Esophagus (tissue), 2 donors: ENCODE measurements around the gene UBAP1L. TPM values are rescaled to one million over a fixed set of nuclear protein-coding genes. Genes with fewer than 3 reads are reported as not detected.

ENCODE experiments used
- H3K27ac ChIP-seq, 2 donors: one replicate each; pipeline ENCODE4 v1.5.1; 2013; ENCODE audit warnings: low read depth in 2 of 2, mild to moderate bottlenecking in 2 of 2, inconsistent platforms in 1 of 2, low read length in 1 of 2, moderate library complexity in 1 of 2
- H3K27me3 ChIP-seq, 2 donors: one replicate each; pipeline ENCODE4 v1.6.1; 2013; ENCODE audit warnings: low read length in 2 of 2, control low read depth in 1 of 2, mild to moderate bottlenecking in 1 of 2; ENCODE audit not compliant: insufficient read depth in 2 of 2, control insufficient read depth in 1 of 2
- H3K36me3 ChIP-seq, 2 donors: one replicate each; pipeline ENCODE4 v1.6.1; 2013; ENCODE audit warnings: low read length in 1 of 2; ENCODE audit not compliant: control insufficient read depth in 2 of 2, insufficient read depth in 2 of 2
- H3K4me1 ChIP-seq, 2 donors: one replicate each; pipeline ENCODE4 v1.6.1; 2013; ENCODE audit warnings: low read length in 1 of 2; ENCODE audit not compliant: control insufficient read depth in 2 of 2, insufficient read depth in 2 of 2
- H3K4me3 ChIP-seq, 2 donors: one replicate each; pipeline ENCODE4 v1.5.1; 2013; ENCODE audit warnings: low read length in 2 of 2, mild to moderate bottlenecking in 2 of 2, low read depth in 1 of 2, moderate library complexity in 1 of 2
- H3K9me3 ChIP-seq, 2 donors: one replicate each; pipeline ENCODE4 v1.6.1; 2013; ENCODE audit warnings: mild to moderate bottlenecking in 2 of 2, low read depth in 1 of 2, low read length in 1 of 2, moderate library complexity in 1 of 2; ENCODE audit not compliant: control insufficient read depth in 2 of 2, insufficient read depth in 1 of 2
- WGBS, 2 donors: extraction: QIAGEN DNeasy Blood & Tissue Kit; methylation state at CpG; one replicate each; pipeline ENCODE4 v1.1.7; 2013; 5-methylcytosine and 5-hydroxymethylcytosine counted together
- polyA plus RNA-seq, 2 donors: library from polyadenylated mRNA; stranded (reverse); fragments of 200-250 nt; gene quantifications; one replicate each; pipeline ENCODE4 v1.2.3, GENCODE V29; 2013
- donor health status: healthy with polysubstance abuse.
- donor health status: Bipolar disorder and iron deficiency.

The UBAP1L gene
- polyA plus RNA-seq, 2 donors: 0.89 to 5.7 TPM

GRCh38 chr15:65087411-65087810, 27.6 kb downstream of the UBAP1L start:
- no peaks in the 10 kb centered on the region for H3K27me3 ChIP-seq
- H3K27ac ChIP-seq: peak overlapping the region; percentile 76 to 93
- no peak overlapping the region for H3K4me3 ChIP-seq
- peaks cover 9 to 29% of the 10 kb centered on the region in 2 donors for H3K4me1 ChIP-seq
- WGBS, 2 donors: 44 to 70% methylated on average over 3 of the region's 3 CpGs
- no peaks in the 10 kb centered on the region for H3K9me3 ChIP-seq
- H3K36me3 ChIP-seq: no peaks in the 10 kb centered on the region

GRCh38 chr15:65086680-65087111, 28.3 kb downstream of the UBAP1L start:
- H3K4me1 ChIP-seq: peaks cover 9 to 32% of the 10 kb centered on the region in 2 donors
- WGBS, 2 donors: 51 to 59% methylated on average over 6 of the region's 6 CpGs
- H3K4me3 ChIP-seq: no peak overlapping the region
- no peaks in the 10 kb centered on the region for H3K9me3 ChIP-seq
- H3K36me3 ChIP-seq: no peaks in the 10 kb centered on the region
- peak overlapping the region; percentile 76 to 93 for H3K27ac ChIP-seq
- H3K27me3 ChIP-seq: no peaks in the 10 kb centered on the region

- Histone ChIP-seq H3K27me3 (no peaks in the 10 kb centered on the region), H3K4me1 (peaks cover 9 to 32% of the 10 kb centered on the region in 2 donors), H3K4me3 (no peak overlapping the region), H3K9me3 (no peaks in the 10 kb centered on the region), H3K36me3 (no peaks in the 10 kb centered on the region), H3K27ac (peak overlapping the region in 1 of 2 donors; percentile 93)
- WGBS, 2 donors: 66 to 79% methylated on average over 6 of the region's 6 CpGs
These were observed 28.9 kb downstream of the UBAP1L start for GRCh38 chr15:65085990-65086679.

GRCh38 chr15:65085207-65085753, 29.7 kb downstream of the UBAP1L start:
- no peaks in the 10 kb centered on the region for H3K9me3 ChIP-seq
- 76 to 83% methylated on average over 8 of the region's 8 CpGs for WGBS, 2 donors
- H3K36me3 ChIP-seq: no peaks in the 10 kb centered on the region
- H3K4me3 ChIP-seq: no peak overlapping the region
- H3K27me3 ChIP-seq: no peaks in the 10 kb centered on the region
- peaks cover 9 to 32% of the 10 kb centered on the region in 2 donors for H3K4me1 ChIP-seq
- H3K27ac ChIP-seq: peak overlapping the region; percentile 6 to 93

GRCh38 chr15:65084500-65085206, 30.3 kb downstream of the UBAP1L start:
- H3K27ac ChIP-seq: peak overlapping the region in 1 of 2 donors; percentile 93
- H3K9me3 ChIP-seq: no peaks in the 10 kb centered on the region
- H3K36me3 ChIP-seq: no peaks in the 10 kb centered on the region
- H3K4me1 ChIP-seq: peaks cover 9 to 32% of the 10 kb centered on the region in 2 donors
- no peak overlapping the region for H3K4me3 ChIP-seq
- no peaks in the 10 kb centered on the region for H3K27me3 ChIP-seq
- WGBS, 2 donors: 80 to 88% methylated on average over 7 of the region's 7 CpGs

- Histone ChIP-seq H3K9me3 (no peaks in the 10 kb centered on the region), H3K27me3 (no peaks in the 10 kb centered on the region), H3K4me3 (no peak overlapping the region), H3K27ac (peak overlapping the region in 1 of 2 donors; percentile 66), H3K4me1 (peaks cover 9 to 24% of the 10 kb centered on the region in 2 donors), H3K36me3 (no peaks in the 10 kb centered on the region)
- 49 to 53% methylated on average over 7 of the region's 7 CpGs for WGBS, 2 donors
These were observed 31.7 kb downstream of the UBAP1L start for GRCh38 chr15:65083262-65083701.

GRCh38 chr15:65082303-65082953, 32.6 kb downstream of the UBAP1L start:
- Histone ChIP-seq H3K4me3 (no peak overlapping the region), H3K27ac (peak overlapping the region in 1 of 2 donors; percentile 69), H3K4me1 (peaks cover 9 to 21% of the 10 kb centered on the region in 2 donors), H3K36me3 (no peaks in the 10 kb centered on the region), H3K9me3 (peaks cover 0 to 3% of the 10 kb centered on the region in 2 donors), H3K27me3 (no peaks in the 10 kb centered on the region)
- 17 to 19% methylated on average over 7 of the region's 7 CpGs for WGBS, 2 donors

GRCh38 chr15:65081758-65082157, 33.2 kb downstream of the UBAP1L start:
- H3K27me3 ChIP-seq: no peaks in the 10 kb centered on the region
- H3K27ac ChIP-seq: peak overlapping the region in 1 of 2 donors; percentile 47
- WGBS, 2 donors: 69 to 79% methylated on average over 5 of the region's 5 CpGs
- peaks cover 9 to 15% of the 10 kb centered on the region in 2 donors for H3K4me1 ChIP-seq
- no peak overlapping the region for H3K4me3 ChIP-seq
- H3K9me3 ChIP-seq: peaks cover 0 to 5% of the 10 kb centered on the region in 2 donors
- no peaks in the 10 kb centered on the region for H3K36me3 ChIP-seq

GRCh38 chr15:65081270-65081669, 33.7 kb downstream of the UBAP1L start:
- Histone ChIP-seq H3K4me3 (no peak overlapping the region), H3K27ac (peak overlapping the region in 1 of 2 donors; percentile 47), H3K9me3 (peaks cover 0 to 5% of the 10 kb centered on the region in 2 donors), H3K36me3 (no peaks in the 10 kb centered on the region), H3K4me1 (peaks cover 9 to 11% of the 10 kb centered on the region in 2 donors), H3K27me3 (no peaks in the 10 kb centered on the region)
- whole genome bisulfite sequencing, 2 donors: 54 to 68% methylated on average over 6 of the region's 6 CpGs
